Measurements from ENCODE around the gene EZR. TPM values are rescaled to one million over a fixed set of nuclear protein-coding genes. Genes with fewer than 3 reads are reported as not detected.

Gene EZR
- total RNA-seq, 2 donors from 2014 or later: 368 to 492 TPM

DNA sequence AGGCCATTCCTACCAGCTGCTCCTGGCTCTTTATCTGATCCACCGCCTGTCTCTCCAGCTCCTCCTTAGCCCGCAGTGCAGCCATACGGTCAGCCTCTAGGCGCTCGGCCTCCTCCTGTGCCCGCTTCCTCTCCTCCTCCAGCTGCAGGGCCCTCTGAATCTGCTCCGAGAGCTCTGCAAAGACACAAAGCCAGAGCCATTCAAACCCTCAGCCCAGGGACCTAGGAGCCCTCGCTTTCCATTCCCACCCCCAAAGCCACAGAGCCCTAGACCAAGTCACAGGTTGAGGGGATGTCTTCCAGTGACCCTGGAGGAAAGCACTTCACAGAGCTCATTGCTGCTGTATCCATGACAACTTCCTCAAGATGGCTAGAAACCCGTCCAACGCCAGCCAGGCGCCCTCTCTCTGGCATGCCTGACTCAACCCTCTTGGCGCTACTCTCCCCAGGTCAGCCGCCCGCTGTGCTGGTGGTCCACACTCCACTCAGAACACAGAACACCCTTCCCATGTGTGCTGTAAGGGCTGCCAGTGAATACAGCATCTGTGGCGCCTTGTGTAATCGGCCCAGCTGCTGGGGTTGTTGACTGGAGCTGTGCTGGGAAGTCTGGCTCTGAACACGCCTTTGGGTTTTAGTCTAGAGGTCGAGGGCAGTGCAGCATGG, 49.3 kb downstream of the EZR start:
- intact Hi-C loops (cut with DNase I, micrococcal nuclease): no loop called here
- no peak for ATAC-seq
- peak in 1 of 2 donors; percentile 24 for DNase-seq

DNA sequence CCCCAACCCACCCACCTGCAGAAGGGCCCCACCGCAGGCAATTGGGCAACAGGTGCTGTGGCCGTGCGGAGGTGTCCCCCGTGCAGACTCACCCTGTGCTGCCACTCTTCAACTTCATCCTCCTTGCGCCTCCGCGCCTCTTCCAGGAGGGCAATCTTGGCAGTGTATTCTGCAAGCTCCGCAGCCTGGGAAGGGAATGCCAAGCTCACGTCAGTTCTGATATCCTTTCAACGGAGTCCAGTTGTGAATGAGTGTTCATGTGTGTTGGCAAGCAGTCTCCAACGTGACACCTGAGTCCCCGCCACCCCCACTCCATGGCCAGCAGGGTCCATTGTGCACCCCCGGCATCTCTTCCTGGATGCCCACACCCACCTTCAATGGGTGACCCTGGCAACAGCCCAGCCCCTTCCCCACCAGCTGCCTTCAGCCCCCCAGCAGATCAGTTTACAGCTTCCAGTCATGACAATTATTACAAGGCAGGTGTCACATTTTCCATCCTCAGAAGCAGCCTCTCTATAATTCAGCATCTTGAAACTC, 49.9 kb downstream of the EZR start:
- DNase-seq: peak in 1 of 2 donors; percentile 23
- no peak for ATAC-seq
- intact Hi-C loops (cut with DNase I, micrococcal nuclease): no loop called here

DNA sequence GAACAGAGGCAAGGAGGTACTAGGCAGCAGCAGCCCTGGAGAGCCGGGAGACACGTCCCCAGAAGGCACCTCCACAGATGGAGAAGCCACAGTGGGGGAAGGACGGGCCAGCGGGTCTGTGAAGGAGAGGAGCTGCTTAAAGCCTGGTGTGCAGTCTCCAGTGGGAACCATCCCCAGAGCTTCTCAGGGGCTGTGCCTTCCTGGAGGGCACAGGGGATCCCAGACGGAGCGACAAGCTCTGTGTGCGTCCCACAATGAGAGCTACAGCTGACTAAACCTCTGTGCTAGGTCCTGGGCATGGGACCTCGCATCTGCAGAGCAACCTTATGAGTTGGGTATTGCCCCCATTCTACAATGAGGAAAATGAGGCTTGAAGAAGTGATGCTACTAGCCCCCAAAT, 50.7 kb downstream of the EZR start:
- ATAC-seq (no peak), DNase-seq (no peak)
- intact Hi-C loops (cut with DNase I, micrococcal nuclease): no loop called here

DNA sequence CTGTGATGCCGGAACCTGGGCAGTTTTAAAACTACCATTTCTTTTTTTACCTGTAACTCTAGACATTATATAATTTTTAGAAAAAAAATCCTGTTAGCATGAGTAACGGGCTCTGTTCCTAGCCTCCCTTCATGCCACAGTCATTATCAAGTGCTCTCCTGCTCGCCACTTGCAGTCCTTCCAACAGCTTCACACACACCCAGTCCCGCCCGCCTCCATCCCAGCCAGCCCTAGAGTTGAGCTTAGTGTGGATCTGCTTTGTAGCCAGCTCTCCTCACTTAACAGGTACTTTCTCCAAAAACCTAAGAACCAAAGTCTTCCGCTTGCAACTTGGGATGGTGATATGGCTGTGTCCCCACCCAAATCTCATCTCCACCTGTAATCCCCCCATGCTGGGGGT, 51.5 kb downstream of the EZR start:
- DNase-seq (peak in 1 of 2 donors; percentile 24), ATAC-seq (peak; percentile 14)
- intact Hi-C loops (cut with DNase I, micrococcal nuclease): no loop called here

DNA sequence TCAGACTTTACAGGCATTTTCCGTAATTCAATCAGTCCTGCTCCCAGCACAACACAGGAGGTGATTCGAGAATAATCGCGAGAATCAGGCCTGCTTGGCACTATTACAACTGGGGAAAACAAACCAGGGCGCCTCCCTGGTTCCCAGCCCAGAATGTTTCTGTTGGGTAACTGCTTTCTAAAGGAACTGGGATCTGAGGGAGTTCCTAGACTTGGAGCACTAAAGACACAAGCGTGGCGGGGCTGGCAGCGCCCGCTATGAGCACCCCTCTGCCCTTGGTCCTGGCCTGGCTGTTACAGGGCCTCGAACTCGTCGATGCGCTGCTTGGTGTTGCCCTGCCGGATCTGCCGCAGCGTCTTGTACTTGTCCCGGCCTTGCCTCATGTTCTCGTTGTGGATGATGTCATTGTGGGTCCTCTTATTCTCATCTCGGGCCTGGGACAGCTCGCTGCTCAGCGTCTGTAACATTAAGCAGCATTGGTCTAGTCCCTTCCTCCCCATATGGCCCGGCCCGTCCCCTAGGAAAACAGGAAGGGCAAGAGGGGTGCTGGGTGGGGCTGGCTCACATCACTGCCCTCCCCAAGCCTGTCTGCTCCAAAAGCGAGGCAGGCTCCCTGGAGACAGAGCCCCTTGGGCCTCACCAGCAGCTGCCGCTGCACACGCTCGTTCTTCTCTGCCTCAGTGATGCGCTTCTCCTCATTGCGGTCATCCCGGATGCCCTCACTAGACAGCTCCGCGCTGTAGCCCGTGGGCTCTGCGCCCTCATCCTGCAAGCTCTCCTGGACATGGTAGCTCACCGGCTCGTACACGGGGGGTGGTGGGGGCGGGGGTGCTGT, 52.3 kb downstream of the EZR start:
- DNase-seq (peak in 1 of 2 donors; percentile 20), ATAC-seq (no peak)
- intact Hi-C loops (cut with DNase I, micrococcal nuclease): no loop called here

DNA sequence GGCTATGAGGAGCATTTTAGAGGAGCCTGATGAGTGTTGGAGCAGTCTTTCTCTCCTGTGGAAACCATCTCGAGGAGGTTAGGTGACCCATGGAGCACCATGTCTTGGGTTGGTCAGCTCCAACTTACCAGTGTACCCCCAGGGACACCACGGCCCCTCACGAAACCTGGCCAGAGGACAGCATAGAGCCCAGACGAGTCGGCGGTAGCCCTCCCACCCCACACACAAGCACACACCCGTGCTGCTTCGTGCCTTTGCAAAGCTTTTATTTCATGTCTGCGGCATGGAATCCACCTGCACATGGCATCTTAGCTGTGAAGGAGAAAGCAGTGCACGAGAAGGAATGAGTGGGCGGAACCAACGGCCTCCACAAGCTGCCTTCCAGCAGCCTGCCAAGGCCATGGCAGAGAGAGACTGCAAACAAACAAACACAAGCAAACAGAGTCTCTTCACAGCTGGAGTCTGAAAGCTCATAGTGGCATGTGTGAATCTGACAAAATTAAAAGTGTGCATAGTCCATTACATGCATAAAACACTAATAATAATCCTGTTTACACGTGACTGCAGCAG, 53.6 kb downstream of the EZR start:
- no peak for ATAC-seq
- no peak for DNase-seq

DNA sequence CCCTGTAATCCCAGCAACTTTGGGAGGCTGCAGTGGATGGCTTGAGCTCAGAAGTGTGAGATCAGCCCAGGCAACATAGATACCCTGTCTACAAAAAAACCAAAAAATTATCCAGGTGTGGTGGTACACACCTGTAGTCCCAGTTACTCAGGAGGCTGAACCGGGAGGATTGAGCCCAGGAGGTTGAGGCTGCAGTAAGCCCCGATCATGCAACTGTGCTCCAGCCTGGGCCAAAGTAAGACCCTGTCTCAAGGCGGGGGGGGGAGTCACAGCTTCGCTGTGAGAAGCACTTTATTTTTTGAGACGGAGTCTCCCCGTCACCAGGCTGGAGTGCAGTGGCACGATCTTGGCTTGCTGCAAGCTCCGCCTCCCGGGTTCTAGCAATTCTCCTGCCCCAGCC, 54.2 kb downstream of the EZR start:
- DNase-seq (peak in 1 of 2 donors; percentile 17), ATAC-seq (no peak)
- intact Hi-C loops (cut with DNase I, micrococcal nuclease): no loop called here

More for the DNA sequence above, 53.6 kb downstream of the EZR start:
- intact Hi-C loops (cut with DNase I, micrococcal nuclease): no loop called here

DNA sequence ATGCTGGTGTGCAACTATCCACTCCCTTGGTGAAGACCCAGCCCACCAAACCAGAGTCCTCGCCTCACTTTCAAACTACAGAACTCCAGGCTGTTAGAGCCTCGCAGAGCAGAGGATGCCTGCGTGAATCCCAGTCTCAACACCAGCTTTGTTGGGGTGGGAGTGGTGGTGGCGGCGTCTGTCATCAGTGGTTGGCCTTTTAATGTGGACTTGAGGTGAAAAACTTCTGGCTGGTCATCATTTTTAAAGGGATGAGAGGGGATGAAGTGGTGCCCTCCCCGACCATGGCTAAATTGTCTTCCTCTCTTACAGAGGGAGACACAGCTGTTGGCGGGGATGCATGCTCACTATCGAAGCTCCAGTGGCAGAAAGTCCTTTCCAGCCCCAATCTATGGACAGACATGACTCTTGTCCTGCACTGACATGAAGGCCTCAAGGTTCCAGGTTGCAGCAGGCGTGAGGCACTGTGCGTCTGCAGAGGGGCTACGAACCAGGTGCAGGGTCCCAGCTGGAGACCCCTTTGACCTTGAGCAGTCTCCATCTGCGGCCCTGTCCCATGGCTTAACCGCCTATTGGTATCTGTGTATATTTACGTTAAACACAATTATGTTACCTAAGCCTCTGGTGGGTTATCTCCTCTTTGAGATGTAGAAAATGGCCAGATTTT, 54.9 kb downstream of the EZR start:
- ATAC-seq (no peak), DNase-seq (peak in 1 of 2 donors; percentile 21)
- intact Hi-C loops (cut with DNase I, micrococcal nuclease): no loop called here

DNA sequence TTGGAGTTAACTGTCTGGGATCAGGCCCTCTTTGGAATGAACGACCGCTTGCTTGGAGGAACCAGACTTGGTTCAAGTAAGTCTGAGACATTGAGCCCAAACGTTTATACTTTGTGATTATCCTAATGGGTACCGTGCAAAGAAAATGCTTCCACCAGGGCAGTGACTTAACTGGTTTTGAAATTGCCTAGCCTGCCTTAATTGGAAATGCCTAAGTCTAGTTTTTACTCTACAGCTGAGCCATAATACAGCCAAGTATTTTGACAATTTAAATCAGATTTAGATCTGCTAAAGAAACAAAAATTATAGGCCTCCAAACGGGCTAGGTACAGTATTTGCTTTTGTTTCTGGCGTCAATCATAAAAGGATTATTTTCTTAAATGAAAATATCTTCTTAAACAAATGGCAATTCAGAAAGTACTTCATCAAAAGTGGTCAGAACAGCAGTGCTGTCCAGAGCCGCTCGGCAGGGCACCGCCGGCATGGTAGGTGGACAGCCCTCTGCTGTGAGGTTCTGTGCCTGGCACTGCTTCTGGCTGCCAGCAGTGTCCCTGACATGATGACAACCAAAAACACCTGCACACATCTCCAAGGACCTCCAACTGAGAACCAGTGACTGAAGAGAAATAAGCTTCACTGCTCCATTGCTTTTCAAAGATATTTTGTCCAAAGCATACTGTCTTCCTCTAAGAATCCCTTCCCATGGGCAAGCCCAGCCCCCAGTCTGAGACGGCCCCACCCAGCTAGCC, 55.6 kb downstream of the EZR start:
- peak; percentile 15 for ATAC-seq
- intact Hi-C loops (cut with DNase I, micrococcal nuclease): no loop called here
- no peak for DNase-seq

DNA sequence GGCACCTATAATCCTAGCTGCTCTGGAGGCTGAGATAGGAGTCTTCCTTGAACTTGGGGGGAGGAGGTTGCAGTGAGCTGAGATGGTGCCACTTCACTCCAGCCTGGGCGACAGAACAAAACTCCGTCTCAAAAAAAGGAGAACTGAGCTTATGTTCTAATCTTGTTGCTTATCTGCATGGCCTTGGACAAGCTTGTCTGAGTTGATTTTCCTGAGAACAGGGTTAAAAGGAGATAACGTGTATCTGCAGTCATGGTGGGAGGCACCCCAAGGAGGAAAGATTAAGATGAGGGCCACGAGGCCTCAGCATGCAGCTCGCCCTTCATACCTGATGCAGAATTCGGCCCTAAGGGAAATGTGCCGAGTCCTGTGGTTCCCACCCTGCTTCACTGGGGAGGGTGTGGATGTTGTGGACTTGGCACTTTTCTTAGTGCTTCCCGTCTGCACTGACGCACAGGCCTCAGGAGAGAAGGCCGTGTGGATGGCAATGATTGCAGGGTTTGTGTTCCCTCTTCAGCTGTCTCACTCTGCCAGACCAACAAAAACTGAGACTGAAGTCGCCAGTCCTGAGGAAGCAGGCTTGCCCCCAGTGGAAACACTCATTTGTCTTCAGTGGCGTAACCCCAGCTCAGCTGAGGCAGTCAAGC, 56.3 kb downstream of the EZR start:
- intact Hi-C loops (cut with DNase I, micrococcal nuclease): no loop called here
- ATAC-seq (peak; percentile 41), DNase-seq (no peak)

DNA sequence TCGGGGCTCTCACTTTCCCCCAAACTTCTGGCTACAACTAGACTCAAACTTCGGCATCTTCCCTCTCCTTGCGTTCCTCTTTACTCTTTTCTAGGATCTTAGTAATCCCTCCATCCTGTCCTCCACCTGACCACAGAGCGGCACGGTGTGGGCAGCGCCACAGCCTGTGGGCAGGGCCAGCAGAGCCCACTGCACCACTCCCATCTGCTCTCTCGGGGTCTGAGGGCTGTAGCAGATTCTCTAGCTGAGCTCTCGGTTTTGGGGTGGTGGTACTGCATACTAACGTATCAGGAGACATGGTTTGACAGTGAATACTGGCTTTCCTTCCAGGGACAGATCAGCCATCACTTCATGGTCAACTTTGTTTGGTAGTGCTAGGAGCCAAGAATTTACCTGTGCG, 57.4 kb downstream of the EZR start:
- ATAC-seq (peak; percentile 2), DNase-seq (no peak)
- intact Hi-C loops (cut with DNase I, micrococcal nuclease): no loop called here

DNA sequence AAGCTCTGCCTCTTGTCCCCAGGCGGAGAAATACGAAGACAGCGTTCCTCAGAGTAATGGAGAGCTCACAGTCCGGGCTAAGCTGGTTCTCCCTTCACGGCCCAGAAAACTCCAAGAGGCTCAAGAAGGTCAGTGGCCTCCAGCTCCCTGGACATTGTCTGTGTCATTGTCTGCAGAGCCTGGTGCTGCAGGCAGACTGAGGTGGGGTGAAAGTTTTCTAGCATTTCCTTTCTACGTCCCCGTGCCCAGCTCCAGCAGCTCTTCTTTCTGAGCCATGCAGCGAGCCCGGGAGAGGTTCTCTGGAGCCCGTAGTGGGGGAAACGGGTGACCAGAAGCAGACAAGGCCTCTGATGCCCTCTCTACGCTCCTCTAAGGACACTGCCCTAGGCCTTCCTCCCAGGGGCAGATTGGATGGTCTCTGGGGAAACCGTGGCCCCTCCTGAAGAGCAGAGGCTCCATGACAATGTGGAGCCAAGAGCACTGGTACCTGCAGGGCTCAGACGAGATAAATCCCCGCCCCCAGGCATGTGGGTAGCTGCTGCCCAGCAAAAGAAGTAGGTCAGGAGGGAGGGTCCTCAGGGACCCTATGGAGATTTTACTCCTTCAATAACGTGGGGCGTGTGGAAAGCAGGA, 58.4 kb downstream of the EZR start:
- intact Hi-C loops (cut with DNase I, micrococcal nuclease): no loop called here
- DNase-seq (no peak), ATAC-seq (no peak)

DNA sequence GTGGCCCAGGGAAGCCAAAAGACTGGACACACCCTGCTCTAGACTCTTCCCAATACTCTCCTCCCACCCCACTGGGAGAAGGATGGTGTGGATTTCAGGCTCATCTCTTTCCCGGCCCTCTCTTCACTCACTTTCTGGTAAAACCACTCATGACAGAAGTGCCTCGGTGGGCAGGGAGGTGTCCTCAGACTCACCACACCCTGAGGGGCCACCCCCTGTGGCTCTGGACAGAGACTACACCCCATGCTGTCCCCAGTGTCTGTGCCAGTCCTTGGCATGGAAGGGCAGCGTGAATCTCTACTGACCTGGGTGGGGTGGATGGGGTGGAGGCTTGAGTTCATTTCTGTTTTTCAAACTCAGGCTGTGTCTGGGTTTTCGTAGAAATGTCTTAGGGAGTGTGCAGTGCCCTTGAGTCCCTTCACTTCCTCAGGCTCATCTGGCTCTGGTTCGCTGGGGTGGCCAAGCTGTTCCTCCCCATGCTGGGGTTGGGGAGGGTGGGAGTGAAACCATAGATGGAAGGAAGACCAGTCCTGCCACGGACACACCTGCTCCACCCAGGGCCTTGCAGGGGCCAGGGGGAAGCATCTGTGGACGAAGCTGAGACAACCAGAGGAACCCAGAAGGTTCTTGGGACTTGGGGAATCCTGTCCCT, 59.1 kb downstream of the EZR start:
- intact Hi-C loops (cut with DNase I, micrococcal nuclease): no loop called here

DNA sequence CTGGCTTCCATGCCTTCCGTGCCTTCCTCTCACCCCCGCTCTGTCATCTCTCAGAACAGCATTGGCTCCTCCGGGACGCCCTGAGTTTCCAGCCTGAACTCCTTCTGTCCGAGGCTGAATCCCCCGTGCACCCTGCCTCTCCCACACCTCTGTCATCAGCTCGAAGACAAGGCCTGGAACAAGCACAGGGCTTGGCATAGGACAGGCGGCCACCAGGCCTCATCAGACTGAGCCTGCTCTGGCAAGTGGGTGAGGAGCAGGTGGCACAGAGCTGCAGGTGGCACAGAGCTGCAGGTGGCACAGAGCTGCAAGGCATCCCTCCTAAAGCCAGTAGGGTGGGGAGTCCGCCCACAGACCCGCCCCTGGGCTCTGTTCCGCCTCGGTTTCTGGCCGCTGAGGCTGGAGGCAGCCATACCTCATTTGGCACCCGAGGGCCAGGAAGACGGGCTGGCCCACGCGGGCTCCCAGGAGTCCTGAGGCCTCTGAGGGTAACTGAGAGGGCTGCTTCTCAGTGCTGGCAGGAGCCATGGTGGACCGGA, 60.2 kb downstream of the EZR start:
- no peak for ATAC-seq
- no peak for DNase-seq
- intact Hi-C loops (cut with DNase I, micrococcal nuclease): no loop called here

More for the DNA sequence above, 59.1 kb downstream of the EZR start:
- DNase-seq (no peak), ATAC-seq (no peak)

DNA sequence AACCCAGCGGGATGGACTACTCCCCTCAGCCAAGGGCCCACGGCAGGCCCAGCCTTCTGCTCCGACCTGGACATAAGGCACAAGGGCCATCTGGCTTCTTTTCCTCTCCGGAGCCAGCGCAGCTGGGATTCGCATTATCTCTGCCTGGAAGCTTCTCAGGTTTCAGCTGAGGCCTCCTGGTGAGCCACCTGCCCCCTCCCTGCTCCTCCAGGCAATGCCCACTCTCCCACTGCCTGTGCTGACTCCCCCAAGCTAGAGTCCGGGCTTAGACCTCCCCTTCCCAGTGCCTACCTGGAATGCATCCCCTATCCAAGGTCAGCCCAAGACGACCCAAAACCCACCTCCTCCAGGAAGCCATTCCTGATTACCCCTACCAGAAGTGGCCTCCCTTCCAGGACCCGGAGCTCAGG, 60.7 kb downstream of the EZR start:
- intact Hi-C loops (cut with DNase I, micrococcal nuclease): no loop called here
- DNase-seq (no peak), ATAC-seq (no peak)

DNA sequence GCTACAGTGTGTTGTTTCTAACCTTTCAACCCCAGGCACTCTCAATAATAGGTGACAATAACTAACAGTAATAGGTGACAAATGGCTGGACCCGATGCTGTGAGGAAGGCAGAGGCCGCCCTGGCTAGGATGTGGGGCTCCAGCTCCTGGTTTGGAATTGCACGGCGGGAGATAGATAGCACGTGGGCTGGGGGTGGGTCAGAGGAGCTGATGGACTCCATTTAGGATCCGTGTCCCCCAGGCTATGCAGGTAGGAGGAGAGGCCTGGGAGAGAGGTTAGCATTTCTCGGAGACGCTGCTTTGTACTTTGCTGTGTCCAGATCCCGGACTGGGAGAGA, 61.4 kb downstream of the EZR start:
- DNase-seq: no peak
- intact Hi-C loops (cut with DNase I, micrococcal nuclease): no loop called here
- ATAC-seq: no peak
